ENCODE measurements around the gene VWA8. TPM values are rescaled to one million over a fixed set of nuclear protein-coding genes. Genes with fewer than 3 reads are reported as not detected.

VWA8 gene
- total and polyA plus RNA-seq, 4 donors = 4.7 to 26.3 (median 11.9) TPM

- TF ChIP-seq CTCF (IDR thresholded peaks at IDR 0.05; ENCODE audit: control extremely low read depth, extremely low read depth) = no peak
- Histone ChIP-seq H3K27me3 (ENCODE audit: control insufficient read depth in 3 of 3, insufficient read depth in 3 of 3, low read length in 2 of 3) (peaks cover 0 to 5% (median 0%) of the 10 kb centered on the region in 3 donors), H3K27ac (ENCODE audit: low read depth in 1 of 2, low read length in 1 of 2) (no peak overlapping the region), H3K4me3 (no peak overlapping the region), H3K4me1 (ENCODE audit: control insufficient read depth in 5 of 5, insufficient read depth in 5 of 5, low read length in 5 of 5) (peaks cover 0 to 5% (median 0%) of the 10 kb centered on the region in 5 donors), H3K36me3 (ENCODE audit: control insufficient read depth in 4 of 4, insufficient read depth in 4 of 4, low read length in 4 of 4) (no peaks in the 10 kb centered on the region), H3K9ac (ENCODE audit: insufficient read depth in 1 of 2, low read length in 2 of 2) (no peak overlapping the region), H3K9me3 (ENCODE audit: control insufficient read depth in 4 of 4, insufficient read depth in 3 of 4, low read length in 3 of 4) (no peaks in the 10 kb centered on the region)
- DNase-seq (no peak), ATAC-seq (ENCODE audit: insufficient read depth, low FRiP score) (no peak)
- 75 to 78% methylated on average over 2 of the region's 2 CpGs for WGBS, 2 donors
These were observed 41.2 kb upstream of the VWA8 start for GRCh38 chr13:42002066-42002465.

- no peak overlapping the region for H3K4me3 ChIP-seq
- no peaks in the 10 kb centered on the region for H3K9me3 ChIP-seq (ENCODE audit: control insufficient read depth in 4 of 4, insufficient read depth in 3 of 4, low read length in 3 of 4)
- WGBS, 2 donors = 45 to 66% methylated on average over 6 of the region's 6 CpGs
- H3K9ac ChIP-seq (ENCODE audit: insufficient read depth in 1 of 2, low read length in 2 of 2) = no peak overlapping the region
- TF ChIP-seq CTCF (IDR thresholded peaks at IDR 0.05; ENCODE audit: control extremely low read depth, extremely low read depth) = no peak
- H3K27me3 ChIP-seq (ENCODE audit: control insufficient read depth in 3 of 3, insufficient read depth in 3 of 3, low read length in 2 of 3) = peaks cover 0 to 5% (median 0%) of the 10 kb centered on the region in 3 donors
- DNase-seq = peak; percentile 21 to 55 (median 37)
- H3K4me1 ChIP-seq (ENCODE audit: control insufficient read depth in 5 of 5, insufficient read depth in 5 of 5, low read length in 5 of 5) = peaks cover 0 to 5% (median 0%) of the 10 kb centered on the region in 5 donors
- H3K36me3 ChIP-seq (ENCODE audit: control insufficient read depth in 4 of 4, insufficient read depth in 4 of 4, low read length in 4 of 4) = no peaks in the 10 kb centered on the region
- peak; percentile 86 for ATAC-seq (ENCODE audit: insufficient read depth, low FRiP score)
- no peak overlapping the region for H3K27ac ChIP-seq (ENCODE audit: low read depth in 1 of 2, low read length in 1 of 2)
These were observed 40.7 kb upstream of the VWA8 start for GRCh38 chr13:42001580-42001979.

- Histone ChIP-seq H3K27ac (ENCODE audit: low read depth in 1 of 2, low read length in 1 of 2) (no peak overlapping the region), H3K9ac (ENCODE audit: insufficient read depth in 1 of 2, low read length in 2 of 2) (no peak overlapping the region), H3K4me3 (no peak overlapping the region), H3K27me3 (ENCODE audit: control insufficient read depth in 3 of 3, insufficient read depth in 3 of 3, low read length in 2 of 3) (peaks cover 0 to 5% (median 0%) of the 10 kb centered on the region in 3 donors), H3K4me1 (ENCODE audit: control insufficient read depth in 5 of 5, insufficient read depth in 5 of 5, low read length in 5 of 5) (peaks cover 0 to 5% (median 0%) of the 10 kb centered on the region in 5 donors), H3K36me3 (ENCODE audit: control insufficient read depth in 4 of 4, insufficient read depth in 4 of 4, low read length in 4 of 4) (no peaks in the 10 kb centered on the region), H3K9me3 (ENCODE audit: control insufficient read depth in 4 of 4, insufficient read depth in 3 of 4, low read length in 3 of 4) (no peaks in the 10 kb centered on the region)
- ATAC-seq (ENCODE audit: insufficient read depth, low FRiP score) = no peak
- 54 to 68% methylated on average over 2 of the region's 2 CpGs for WGBS, 2 donors
- TF ChIP-seq CTCF (IDR thresholded peaks at IDR 0.05; ENCODE audit: control extremely low read depth, extremely low read depth) = no peak
- DNase-seq = no peak
These were observed 39.9 kb upstream of the VWA8 start for GRCh38 chr13:42000846-42001245.

- no peak for DNase-seq
- H3K4me3 ChIP-seq = no peak overlapping the region
- no peaks in the 10 kb centered on the region for H3K9me3 ChIP-seq (ENCODE audit: control insufficient read depth in 4 of 4, insufficient read depth in 3 of 4, low read length in 3 of 4)
- H3K27ac ChIP-seq (ENCODE audit: low read depth in 1 of 2, low read length in 1 of 2) = no peak overlapping the region
- peaks cover 0 to 5% (median 0%) of the 10 kb centered on the region in 5 donors for H3K4me1 ChIP-seq (ENCODE audit: control insufficient read depth in 5 of 5, insufficient read depth in 5 of 5, low read length in 5 of 5)
- no peak for ATAC-seq (ENCODE audit: insufficient read depth, low FRiP score)
- TF ChIP-seq CTCF (IDR thresholded peaks at IDR 0.05; ENCODE audit: control extremely low read depth, extremely low read depth) = no peak
- H3K9ac ChIP-seq (ENCODE audit: insufficient read depth in 1 of 2, low read length in 2 of 2) = no peak overlapping the region
- no peaks in the 10 kb centered on the region for H3K36me3 ChIP-seq (ENCODE audit: control insufficient read depth in 4 of 4, insufficient read depth in 4 of 4, low read length in 4 of 4)
- peaks cover 0 to 5% (median 0%) of the 10 kb centered on the region in 3 donors for H3K27me3 ChIP-seq (ENCODE audit: control insufficient read depth in 3 of 3, insufficient read depth in 3 of 3, low read length in 2 of 3)
- 78 to 83% methylated on average over 1 of the region's 1 CpG for WGBS, 2 donors
These were observed 36.5 kb upstream of the VWA8 start for GRCh38 chr13:41997396-41997795.

Data from lung (tissue), 12 donors.